ENCODE measurements around the gene A1BG. TPM values are rescaled to one million over a fixed set of nuclear protein-coding genes. Genes with fewer than 3 reads are reported as not detected.
A peak's percentile ranks its signal among the peaks of the same experiment; 100 is the strongest.

Gene A1BG, protein sequence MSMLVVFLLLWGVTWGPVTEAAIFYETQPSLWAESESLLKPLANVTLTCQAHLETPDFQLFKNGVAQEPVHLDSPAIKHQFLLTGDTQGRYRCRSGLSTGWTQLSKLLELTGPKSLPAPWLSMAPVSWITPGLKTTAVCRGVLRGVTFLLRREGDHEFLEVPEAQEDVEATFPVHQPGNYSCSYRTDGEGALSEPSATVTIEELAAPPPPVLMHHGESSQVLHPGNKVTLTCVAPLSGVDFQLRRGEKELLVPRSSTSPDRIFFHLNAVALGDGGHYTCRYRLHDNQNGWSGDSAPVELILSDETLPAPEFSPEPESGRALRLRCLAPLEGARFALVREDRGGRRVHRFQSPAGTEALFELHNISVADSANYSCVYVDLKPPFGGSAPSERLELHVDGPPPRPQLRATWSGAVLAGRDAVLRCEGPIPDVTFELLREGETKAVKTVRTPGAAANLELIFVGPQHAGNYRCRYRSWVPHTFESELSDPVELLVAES
- 11.8 and 13.3 TPM in 2 replicates for total RNA-seq

- Mint-ChIP-seq H3K27ac (no peak within 1 kb of the TSS), H3K4me1 (ENCODE audit: low read depth) (peaks cover 8% of the 10 kb centered on the region), H3K27me3 (ENCODE audit: low read depth) (no peaks in the 10 kb centered on the region), H3K4me3 (ENCODE audit: low read depth) (no peak within 1 kb of the TSS), H3K36me3 (ENCODE audit: low read depth) (peaks cover 19% of the 10 kb centered on the region), H3K9me3 (no peaks in the 10 kb centered on the region)
- no peak for DNase-seq (ENCODE audit: low spot score)
- intact Hi-C loops (cut with micrococcal nuclease), result no loop called here
Observed at GRCh38 chr19:58352760-58353671, at the start of gene A1BG. Gene A1BG (minus strand): TSS chr19:58353492. CDS start chr19:58353437, 55 bp downstream.

- intact Hi-C loops (cut with micrococcal nuclease), result loop anchor here (1.0 to 5.0 kb wide), 5 partner anchors 21 to 112 kb away; partner anchors contain the start of genes ZNF132, ZNF497, ZNF837 and ZSCAN22
- no peaks in the 10 kb centered on the region for H3K9me3 Mint-ChIP-seq
- peak overlapping the region; percentile 80 for H3K4me3 Mint-ChIP-seq (ENCODE audit: low read depth)
- no peak for DNase-seq (ENCODE audit: low spot score)
- H3K36me3 Mint-ChIP-seq (ENCODE audit: low read depth), result no peaks in the 10 kb centered on the region
- peaks cover 5% of the 10 kb centered on the region for H3K27me3 Mint-ChIP-seq (ENCODE audit: low read depth)
- H3K4me1 Mint-ChIP-seq (ENCODE audit: low read depth), result peaks cover 16% of the 10 kb centered on the region
- H3K27ac Mint-ChIP-seq, result no peak overlapping the region
Observed at GRCh38 chr19:58401840-58402421, 48.6 kb upstream of the A1BG start.

- peaks cover 5% of the 10 kb centered on the region for H3K27me3 Mint-ChIP-seq (ENCODE audit: low read depth)
- peaks cover under 1% of the 10 kb centered on the region for H3K36me3 Mint-ChIP-seq (ENCODE audit: low read depth)
- peak; percentile 99 for DNase-seq (ENCODE audit: low spot score)
- H3K9me3 Mint-ChIP-seq, result no peaks in the 10 kb centered on the region
- H3K4me1 Mint-ChIP-seq (ENCODE audit: low read depth), result peaks cover 12% of the 10 kb centered on the region
- peak overlapping the region; percentile 58 for H3K27ac Mint-ChIP-seq
- intact Hi-C loops (cut with micrococcal nuclease), result loop anchor here (1.0 to 5.0 kb wide), 5 partner anchors 20 to 113 kb away; partner anchors contain the start of genes ZNF132, ZNF497, ZNF837 and ZSCAN22
- peak overlapping the region; percentile 80 for H3K4me3 Mint-ChIP-seq (ENCODE audit: low read depth)
Observed at GRCh38 chr19:58400916-58401839, 47.9 kb upstream of the A1BG start.

- no peak overlapping the region for H3K27ac Mint-ChIP-seq
- H3K9me3 Mint-ChIP-seq, result no peaks in the 10 kb centered on the region
- H3K4me1 Mint-ChIP-seq (ENCODE audit: low read depth), result peaks cover 14% of the 10 kb centered on the region
- intact Hi-C loops (cut with micrococcal nuclease), result loop anchor here (5.0 kb wide), 1 partner anchor 73 kb away; the partner anchor contains the start of gene ZSCAN22
- no peak for DNase-seq (ENCODE audit: low spot score)
- H3K27me3 Mint-ChIP-seq (ENCODE audit: low read depth), result peaks cover 5% of the 10 kb centered on the region
- H3K36me3 Mint-ChIP-seq (ENCODE audit: low read depth), result peaks cover 8% of the 10 kb centered on the region
- peak overlapping the region; percentile 80 for H3K4me3 Mint-ChIP-seq (ENCODE audit: low read depth)
Observed at GRCh38 chr19:58400316-58400915, 47.1 kb upstream of the A1BG start.

DNA sequence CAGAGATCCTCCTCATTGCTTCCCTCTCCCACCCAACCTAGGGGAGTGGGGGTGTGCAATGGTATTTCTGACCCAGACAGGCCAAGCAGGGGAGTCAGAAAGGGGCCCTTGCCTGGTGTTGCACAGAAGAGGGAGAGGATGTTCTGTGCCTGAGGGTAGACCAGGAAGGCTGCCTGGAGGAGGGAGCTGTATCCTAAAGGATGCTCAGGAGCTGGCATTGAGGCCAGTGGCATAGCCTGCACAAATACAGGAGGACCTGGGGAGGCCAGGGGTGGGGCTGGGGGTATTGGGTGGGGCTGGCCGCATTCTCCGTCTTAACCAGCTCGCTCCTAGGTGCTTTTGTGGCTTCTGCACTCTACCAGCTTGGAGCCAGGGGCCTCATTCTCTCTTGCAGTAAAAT, 46.6 kb upstream of the A1BG start:
- DNase-seq (ENCODE audit: low spot score), result no peak
- peaks cover 5% of the 10 kb centered on the region for H3K27me3 Mint-ChIP-seq (ENCODE audit: low read depth)
- H3K4me1 Mint-ChIP-seq (ENCODE audit: low read depth), result peaks cover 14% of the 10 kb centered on the region

GRCh38 chr19:58398545-58398944, 45.3 kb upstream of the A1BG start:
- H3K36me3 Mint-ChIP-seq (ENCODE audit: low read depth), result peaks cover 26% of the 10 kb centered on the region
- DNase-seq (ENCODE audit: low spot score), result no peak
- no peak overlapping the region for H3K27ac Mint-ChIP-seq
- no peaks in the 10 kb centered on the region for H3K9me3 Mint-ChIP-seq
- H3K4me3 Mint-ChIP-seq (ENCODE audit: low read depth), result no peak overlapping the region
- intact Hi-C loops (cut with micrococcal nuclease), result no loop called here
- peaks cover 8% of the 10 kb centered on the region for H3K4me1 Mint-ChIP-seq (ENCODE audit: low read depth)
- peaks cover 5% of the 10 kb centered on the region for H3K27me3 Mint-ChIP-seq (ENCODE audit: low read depth)

More for the DNA sequence above, 46.6 kb upstream of the A1BG start:
- no peak overlapping the region for H3K4me3 Mint-ChIP-seq (ENCODE audit: low read depth)
- H3K9me3 Mint-ChIP-seq, result no peaks in the 10 kb centered on the region
- intact Hi-C loops (cut with micrococcal nuclease), result loop anchor here (5.0 kb wide), 1 partner anchor 73 kb away; the partner anchor contains the start of gene ZSCAN22
- no peak overlapping the region for H3K27ac Mint-ChIP-seq
- H3K36me3 Mint-ChIP-seq (ENCODE audit: low read depth), result peaks cover 13% of the 10 kb centered on the region

GRCh38 chr19:58398087-58398486, 44.8 kb upstream of the A1BG start:
- Mint-ChIP-seq H3K27me3 (ENCODE audit: low read depth) (peaks cover 5% of the 10 kb centered on the region), H3K36me3 (ENCODE audit: low read depth) (peaks cover 31% of the 10 kb centered on the region), H3K9me3 (no peaks in the 10 kb centered on the region), H3K4me1 (ENCODE audit: low read depth) (peaks cover 6% of the 10 kb centered on the region), H3K27ac (no peak overlapping the region), H3K4me3 (ENCODE audit: low read depth) (no peak overlapping the region)
- intact Hi-C loops (cut with micrococcal nuclease), result no loop called here
- no peak for DNase-seq (ENCODE audit: low spot score)

GRCh38 chr19:58397533-58398037, 44.3 kb upstream of the A1BG start:
- no peak overlapping the region for H3K4me3 Mint-ChIP-seq (ENCODE audit: low read depth)
- no peak for DNase-seq (ENCODE audit: low spot score)
- H3K27me3 Mint-ChIP-seq (ENCODE audit: low read depth), result peaks cover 5% of the 10 kb centered on the region
- H3K27ac Mint-ChIP-seq, result no peak overlapping the region
- H3K4me1 Mint-ChIP-seq (ENCODE audit: low read depth), result peaks cover 5% of the 10 kb centered on the region
- H3K9me3 Mint-ChIP-seq, result no peaks in the 10 kb centered on the region
- intact Hi-C loops (cut with micrococcal nuclease), result no loop called here
- peaks cover 36% of the 10 kb centered on the region for H3K36me3 Mint-ChIP-seq (ENCODE audit: low read depth)

GRCh38 chr19:58396691-58397532, 43.6 kb upstream of the A1BG start:
- intact Hi-C loops (cut with micrococcal nuclease), result no loop called here
- H3K9me3 Mint-ChIP-seq, result no peaks in the 10 kb centered on the region
- no peak overlapping the region for H3K27ac Mint-ChIP-seq
- DNase-seq (ENCODE audit: low spot score), result no peak
- no peak overlapping the region for H3K4me3 Mint-ChIP-seq (ENCODE audit: low read depth)
- H3K27me3 Mint-ChIP-seq (ENCODE audit: low read depth), result peaks cover 5% of the 10 kb centered on the region
- peaks cover 5% of the 10 kb centered on the region for H3K4me1 Mint-ChIP-seq (ENCODE audit: low read depth)
- H3K36me3 Mint-ChIP-seq (ENCODE audit: low read depth), result peaks cover 38% of the 10 kb centered on the region

GRCh38 chr19:58395979-58396627, 42.8 kb upstream of the A1BG start:
- no peaks in the 10 kb centered on the region for H3K9me3 Mint-ChIP-seq
- H3K36me3 Mint-ChIP-seq (ENCODE audit: low read depth), result peaks cover 44% of the 10 kb centered on the region
- no peak overlapping the region for H3K27ac Mint-ChIP-seq
- H3K27me3 Mint-ChIP-seq (ENCODE audit: low read depth), result peaks cover 5% of the 10 kb centered on the region
- intact Hi-C loops (cut with micrococcal nuclease), result no loop called here
- DNase-seq (ENCODE audit: low spot score), result no peak
- peaks cover 5% of the 10 kb centered on the region for H3K4me1 Mint-ChIP-seq (ENCODE audit: low read depth)
- no peak overlapping the region for H3K4me3 Mint-ChIP-seq (ENCODE audit: low read depth)

Data from activated T-helper 2 cell treated with anti-CD3 and anti-CD28 coated beads, Interferon-gamma antibody, Interleukin-2, Interleukin-4, amounts not matched to agents 10 μg/mL and 5 μg/mL and 100 μg/mL, durations not matched to agents 14 hours and 24 hours and 36 hours (primary cell).